HepG2 (cell line): ENCODE results near the gene KIF25. TPM values are rescaled to one million over a fixed set of nuclear protein-coding genes. Genes with fewer than 3 reads are reported as not detected.

Experiments used
- ETS1 ChIP-seq: sonication (generic); formaldehyde crosslinking; IDR thresholded peaks from 2 replicates; pipeline ENCODE4 v1.4.0; 2020; ENCODE audit warnings: missing genetic modification reagents
- HMGXB4 ChIP-seq, 2 experiments: sonication (generic) in 1 of 2; formaldehyde crosslinking in 1 of 2; IDR thresholded peaks; 2 replicates each; pipeline versions ENCODE4 v1.4.0 to v1.6.1; 2018 to 2020; ENCODE audit warnings: missing genetic modification reagents in 2 of 2, borderline replicate concordance in 1 of 2, low read depth in 1 of 2, mild to moderate bottlenecking in 1 of 2, missing biosample characterization in 1 of 2
- TCF12 ChIP-seq, 2 experiments: fragments of 450-650 bp in 1 of 2; sonication (generic) in 1 of 2; formaldehyde crosslinking in 1 of 2; IDR thresholded peaks; 2 replicates each; pipeline versions ENCODE4 v1.6.1 to v1.8.0; 2017 to 2022; ENCODE audit warnings: antibody characterized with exemption in 1 of 2, mild to moderate bottlenecking in 1 of 2, missing genetic modification reagents in 1 of 2, moderate library complexity in 1 of 2
- ZBTB40 ChIP-seq, 2 experiments: fragments of 450-650 bp in 1 of 2; sonication (generic) in 1 of 2; formaldehyde crosslinking in 1 of 2; IDR thresholded peaks; 2 replicates each; pipeline versions ENCODE4 v1.6.1 to v1.8.0; 2016 to 2022; ENCODE audit warnings: antibody characterized with exemption in 1 of 2, mild to moderate bottlenecking in 1 of 2, missing genetic modification reagents in 1 of 2
- ZBTB8A ChIP-seq: sonication (generic); formaldehyde crosslinking; IDR thresholded peaks from 2 replicates; pipeline ENCODE4 v1.4.0; 2020; ENCODE audit warnings: mild to moderate bottlenecking, low read depth, missing genetic modification reagents, borderline replicate concordance
- ZNF317 ChIP-seq: sonication (generic); formaldehyde crosslinking; IDR thresholded peaks from 2 replicates; pipeline ENCODE4 v1.5.0; 2020; ENCODE audit warnings: mild to moderate bottlenecking, missing genetic modification reagents
- ZNF607 ChIP-seq: sonication (generic); formaldehyde crosslinking; IDR thresholded peaks from 2 replicates; pipeline ENCODE4 v1.5.1; 2020; ENCODE audit warnings: missing genetic modification reagents, mild to moderate bottlenecking, borderline replicate concordance
- ZNF878 ChIP-seq: sonication (generic); formaldehyde crosslinking; IDR thresholded peaks from 2 replicates; pipeline ENCODE4 v1.8.1; 2023; ENCODE audit warnings: mild to moderate bottlenecking, missing genetic modification reagents, moderate library complexity
- ZSCAN22 ChIP-seq: sonication (generic); formaldehyde crosslinking; IDR thresholded peaks from 2 replicates; pipeline ENCODE4 v1.4.0; 2020; ENCODE audit warnings: mild to moderate bottlenecking, missing genetic modification reagents
- polyA plus RNA-seq, 8 experiments: library from polyadenylated mRNA; depleted of rRNA in 3 of 8; stranded (reverse) in 7 of 8; unstranded in 1 of 8; fragments of >200 nt; fragmentation: Illumina TruSeq in 4 of 8; extraction: Trizol in 4 of 8; gene quantifications; 2 replicates each; pipeline versions ENCODE4 v1.2.1 to v1.2.3, GENCODE V29; 2011 to 2016; ENCODE audit warnings: low read depth in 4 of 8, missing spikeins in 1 of 8, mixed read lengths in 1 of 8; ENCODE audit not compliant: insufficient read depth in 1 of 8
- total RNA-seq, 5 experiments: library from RNA; depleted of rRNA; stranded (reverse); fragments of >200 nt; fragmentation: Illumina TruSeq; extraction: Trizol; gene quantifications; 2 replicates each; pipeline ENCODE4 v1.2.3, GENCODE V29; 2016; ENCODE audit warnings: low read depth in 1 of 5

Gene KIF25
- total and polyA plus RNA-seq, 2 of the 13 experiments (the other 11 are each of a cell fraction or from before 2014, with no cell fraction given): not detected

- peak in 1 of 2 experiments; percentile 38; a peak in 1 of 4 replicates for TF ChIP-seq HMGXB4 (CRISPR knock-in tag; IDR thresholded peaks at IDR 0.05; ENCODE audit: borderline replicate concordance in 1 of 2, low read depth in 1 of 2)
- no peak for TF ChIP-seq TCF12 (IDR thresholded peaks at IDR 0.05)
- TF ChIP-seq TCF12 (CRISPR knock-in tag; IDR thresholded peaks at IDR 0.05): no peak
- no peak for TF ChIP-seq ZBTB40 (IDR thresholded peaks at IDR 0.05)
- TF ChIP-seq ZBTB40 (CRISPR knock-in tag; IDR thresholded peaks at IDR 0.05): no peak
- no peak for TF ChIP-seq ZNF878
- TF ChIP-seq ETS1 (CRISPR knock-in tag): no peak
- TF ChIP-seq ZNF607 (CRISPR knock-in tag): no peak
- 0 out of 2 replicates have a peak, but pooled peaks have one; percentile 36 for TF ChIP-seq ZNF317 (CRISPR knock-in tag)
- no peak for TF ChIP-seq ZSCAN22
- TF ChIP-seq ZBTB8A (CRISPR knock-in tag): no peak
Measured at GRCh38 chr6:168045141-168045691, 47.7 kb downstream of the KIF25 start (continued).
